ENCODE measurements around the gene EFCAB9. TPM values are rescaled to one million over a fixed set of nuclear protein-coding genes. Genes with fewer than 3 reads are reported as not detected.

Gene EFCAB9
- total RNA-seq, 2 experiments from 2014 or later, result not detected

DNA sequence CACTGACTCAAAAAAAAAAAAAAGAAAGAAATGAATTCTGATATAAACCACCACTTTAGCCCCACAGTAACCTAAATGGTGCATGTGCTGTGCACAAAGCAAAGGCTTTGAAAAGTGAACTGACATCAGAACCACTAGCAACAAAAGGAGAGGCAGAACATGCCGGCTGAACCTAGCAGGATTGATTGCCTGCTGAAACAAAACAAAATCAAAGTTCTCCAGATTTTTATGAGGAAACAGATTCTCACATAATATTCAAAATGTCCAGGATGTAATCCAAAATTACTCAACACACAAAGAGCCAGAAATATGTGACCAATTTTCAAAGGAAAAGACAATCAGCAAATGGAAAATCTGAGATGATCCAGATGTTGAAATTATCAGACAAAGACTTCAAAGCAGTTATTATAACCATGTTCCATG is 51.7 kb downstream of the EFCAB9 start:
- no TSS peak for BruUV-seq (replicated peaks)
- H3K79me2 ChIP-seq (ENCODE audit: insufficient read depth, low read depth, low read length), result no peaks in the 10 kb centered on the region; the same call in 1 of the 2 replicates
- no peaks in the 10 kb centered on the region for H3K9me2 ChIP-seq (ENCODE audit: insufficient read depth, low read length)

DNA sequence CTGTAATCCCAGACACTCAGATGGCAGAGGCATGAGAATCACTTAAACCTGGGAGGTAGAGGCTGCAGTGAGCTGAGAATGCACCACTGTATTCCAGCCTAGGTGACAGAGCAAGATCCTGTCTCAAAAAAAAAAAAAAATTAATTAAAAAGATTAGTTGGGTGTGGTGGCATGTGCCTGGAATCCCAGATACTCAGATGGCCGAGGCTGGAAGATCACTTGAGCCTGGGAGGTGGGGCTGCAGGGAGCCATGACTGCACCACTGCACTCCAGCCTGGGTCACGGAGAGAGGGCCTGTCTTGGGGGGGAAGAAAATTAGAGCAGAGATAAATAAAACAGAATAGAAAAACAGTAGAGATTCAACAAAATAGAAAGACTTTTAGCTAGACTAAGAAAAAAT is 54.7 kb downstream of the EFCAB9 start:
- no peaks in the 10 kb centered on the region for H4K20me1 ChIP-seq (ENCODE audit: insufficient read depth, low read length)
- H3K4me1 ChIP-seq (ENCODE audit: insufficient read depth, low read length, poor library complexity, severe bottlenecking), result no peaks in the 10 kb centered on the region
- no peak for DNase-seq (ENCODE audit: low spot score)
- peaks cover 11% of the 10 kb centered on the region; the same call in 1 of the 2 replicates for H3K9me3 ChIP-seq (ENCODE audit: low read length)
- no TSS peak for BruUV-seq (replicated peaks)
- H3K4me3 ChIP-seq (ENCODE audit: low read depth, low read length, poor library complexity, severe bottlenecking), result no peak overlapping the region
- H3K79me2 ChIP-seq (ENCODE audit: insufficient read depth, low read depth, low read length), result no peaks in the 10 kb centered on the region; the same call in 1 of the 2 replicates
- no peak overlapping the region for H3K4me2 ChIP-seq (ENCODE audit: low read length)
- H2AFZ ChIP-seq (ENCODE audit: low read length), result no peak overlapping the region
- no peak overlapping the region for H3K27ac ChIP-seq (ENCODE audit: low read depth, low read length, poor library complexity, severe bottlenecking)
- H3K9me2 ChIP-seq (ENCODE audit: insufficient read depth, low read length), result no peaks in the 10 kb centered on the region
- intact Hi-C loops (cut with micrococcal nuclease; ENCODE audit: unreplicated experiment), result no loop called here
- H3K36me3 ChIP-seq (ENCODE audit: insufficient read depth, low read length), result no peaks in the 10 kb centered on the region
- ChIA-PET POLR2A (no interaction called here), CTCF (ENCODE audit: unreplicated experiment) (no interaction called here)
- TF ChIP-seq EZH2phosphoT487 (IDR thresholded peaks at IDR 0.05; ENCODE audit: borderline replicate concordance, low read depth, low read length), result no peak
- TF ChIP-seq, protein P1, sequence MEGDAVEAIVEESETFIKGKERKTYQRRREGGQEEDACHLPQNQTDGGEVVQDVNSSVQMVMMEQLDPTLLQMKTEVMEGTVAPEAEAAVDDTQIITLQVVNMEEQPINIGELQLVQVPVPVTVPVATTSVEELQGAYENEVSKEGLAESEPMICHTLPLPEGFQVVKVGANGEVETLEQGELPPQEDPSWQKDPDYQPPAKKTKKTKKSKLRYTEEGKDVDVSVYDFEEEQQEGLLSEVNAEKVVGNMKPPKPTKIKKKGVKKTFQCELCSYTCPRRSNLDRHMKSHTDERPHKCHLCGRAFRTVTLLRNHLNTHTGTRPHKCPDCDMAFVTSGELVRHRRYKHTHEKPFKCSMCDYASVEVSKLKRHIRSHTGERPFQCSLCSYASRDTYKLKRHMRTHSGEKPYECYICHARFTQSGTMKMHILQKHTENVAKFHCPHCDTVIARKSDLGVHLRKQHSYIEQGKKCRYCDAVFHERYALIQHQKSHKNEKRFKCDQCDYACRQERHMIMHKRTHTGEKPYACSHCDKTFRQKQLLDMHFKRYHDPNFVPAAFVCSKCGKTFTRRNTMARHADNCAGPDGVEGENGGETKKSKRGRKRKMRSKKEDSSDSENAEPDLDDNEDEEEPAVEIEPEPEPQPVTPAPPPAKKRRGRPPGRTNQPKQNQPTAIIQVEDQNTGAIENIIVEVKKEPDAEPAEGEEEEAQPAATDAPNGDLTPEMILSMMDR (conservative IDR thresholded peaks at IDR 0.05; ENCODE audit: low read length), result no peak

More for the DNA sequence above, 51.7 kb downstream of the EFCAB9 start:
- POLR2A ChIA-PET, result no interaction called here
- Histone ChIP-seq H3K9me3 (ENCODE audit: low read length) (peaks cover 4% of the 10 kb centered on the region; the same call in 1 of the 2 replicates), H3K36me3 (ENCODE audit: insufficient read depth, low read length) (no peaks in the 10 kb centered on the region), H3K4me3 (ENCODE audit: low read depth, low read length, poor library complexity, severe bottlenecking) (no peak overlapping the region), H4K20me1 (ENCODE audit: insufficient read depth, low read length) (no peaks in the 10 kb centered on the region), H3K27ac (ENCODE audit: low read depth, low read length, poor library complexity, severe bottlenecking) (no peak overlapping the region), H3K4me1 (ENCODE audit: insufficient read depth, low read length, poor library complexity, severe bottlenecking) (no peaks in the 10 kb centered on the region), H3K4me2 (ENCODE audit: low read length) (no peak overlapping the region), H2AFZ (ENCODE audit: low read length) (no peak overlapping the region)
- intact Hi-C loops (cut with micrococcal nuclease; ENCODE audit: unreplicated experiment), result no loop called here
- no peak for DNase-seq (ENCODE audit: low spot score)
- CTCF ChIA-PET (ENCODE audit: unreplicated experiment), result no interaction called here
- TF ChIP-seq, protein P1 (conservative IDR thresholded peaks at IDR 0.05; ENCODE audit: low read length), result no peak
- no peak for TF ChIP-seq EZH2phosphoT487 (IDR thresholded peaks at IDR 0.05; ENCODE audit: borderline replicate concordance, low read depth, low read length)

GRCh38 chr5:172251419-172251818 is 57.4 kb downstream of the EFCAB9 start:
- Histone ChIP-seq H3K9me3 (ENCODE audit: low read length) (peaks cover 11% of the 10 kb centered on the region; the same call in 1 of the 2 replicates), H4K20me1 (ENCODE audit: insufficient read depth, low read length) (no peaks in the 10 kb centered on the region), H3K27ac (ENCODE audit: low read depth, low read length, poor library complexity, severe bottlenecking) (no peak overlapping the region), H3K36me3 (ENCODE audit: insufficient read depth, low read length) (peaks cover 12% of the 10 kb centered on the region), H3K4me2 (ENCODE audit: low read length) (no peak overlapping the region), H3K4me3 (ENCODE audit: low read depth, low read length, poor library complexity, severe bottlenecking) (no peak overlapping the region), H3K4me1 (ENCODE audit: insufficient read depth, low read length, poor library complexity, severe bottlenecking) (no peaks in the 10 kb centered on the region), H3K79me2 (ENCODE audit: insufficient read depth, low read depth, low read length) (no peaks in the 10 kb centered on the region; the same call in 1 of the 2 replicates), H2AFZ (ENCODE audit: low read length) (no peak overlapping the region), H3K9me2 (ENCODE audit: insufficient read depth, low read length) (no peaks in the 10 kb centered on the region)
- TF ChIP-seq EZH2phosphoT487 (IDR thresholded peaks at IDR 0.05; ENCODE audit: borderline replicate concordance, low read depth, low read length), result no peak
- TF ChIP-seq, protein P1 (conservative IDR thresholded peaks at IDR 0.05; ENCODE audit: low read length), result no peak
- BruUV-seq (replicated peaks), result no TSS peak
- POLR2A ChIA-PET, result interaction anchor here (0.6 to 1.0 kb wide), 4 partner anchors 31 to 56 kb away, joined by 3 to 9 read pairs (median 5); no protein-coding TSS in a partner anchor
- CTCF ChIA-PET (ENCODE audit: unreplicated experiment), result no interaction called here
- no peak for DNase-seq (ENCODE audit: low spot score)
- intact Hi-C loops (cut with micrococcal nuclease; ENCODE audit: unreplicated experiment), result no loop called here

Data from OCI-LY7 (cell line).